Astrocyte (in vitro differentiated cells and primary cell): ENCODE measurements around the gene PLA2G4F.

ENCODE experiments used
- CTCF ChIP-seq: IDR thresholded peaks from 2 replicates; pipeline ENCODE4 v1.5.1; 2011; ENCODE audit warnings: low read depth, mild to moderate bottlenecking, inconsistent platforms, low read length, moderate library complexity; ENCODE audit not compliant: insufficient read depth
- EZH2 ChIP-seq: IDR thresholded peaks from 2 replicates; pipeline ENCODE4 v1.6.1; 2012; ENCODE audit warnings: mild to moderate bottlenecking, low read length, inconsistent platforms; ENCODE audit not compliant: insufficient read depth

- TF ChIP-seq CTCF, result no peak
- TF ChIP-seq EZH2, result no peak
Observed at GRCh38 chr15:42145546-42146455, 10.6 kb downstream of the PLA2G4F start.
